HG03521 (cell line): ENCODE data around the gene GKN1.

Source experiments
- ATAC-seq: cut with Tn5 transposase; IDR thresholded peaks from one replicate; pipeline ENCODE4 v1.9.1; 2021; ENCODE audit warnings: mild to moderate bottlenecking, moderate library complexity; ENCODE audit not compliant: unreplicated experiment

GKN1 gene

GRCh38 chr2:69001879-69002278, 27.4 kb downstream of the GKN1 start:
- ATAC-seq: no peak

DNA sequence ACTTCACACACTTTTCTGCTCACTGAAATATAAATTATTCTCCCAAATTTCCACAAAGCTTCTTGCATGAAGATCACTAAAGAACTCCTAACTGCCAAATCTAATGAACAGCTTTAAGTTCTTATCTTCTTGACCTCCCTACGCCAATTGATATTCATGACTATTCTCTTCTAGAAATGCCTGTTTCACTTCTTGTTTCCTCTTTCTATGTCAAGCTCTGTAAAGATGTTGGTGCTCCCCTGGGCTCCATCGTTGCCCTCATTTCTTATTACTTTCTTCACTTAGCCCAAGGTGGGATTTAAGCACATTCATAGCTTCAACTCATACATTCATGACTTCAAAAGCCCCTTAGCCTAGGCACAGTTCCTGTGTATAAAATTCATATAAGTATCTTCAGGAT, 29.3 kb downstream of the GKN1 start:
- ATAC-seq: no peak

DNA sequence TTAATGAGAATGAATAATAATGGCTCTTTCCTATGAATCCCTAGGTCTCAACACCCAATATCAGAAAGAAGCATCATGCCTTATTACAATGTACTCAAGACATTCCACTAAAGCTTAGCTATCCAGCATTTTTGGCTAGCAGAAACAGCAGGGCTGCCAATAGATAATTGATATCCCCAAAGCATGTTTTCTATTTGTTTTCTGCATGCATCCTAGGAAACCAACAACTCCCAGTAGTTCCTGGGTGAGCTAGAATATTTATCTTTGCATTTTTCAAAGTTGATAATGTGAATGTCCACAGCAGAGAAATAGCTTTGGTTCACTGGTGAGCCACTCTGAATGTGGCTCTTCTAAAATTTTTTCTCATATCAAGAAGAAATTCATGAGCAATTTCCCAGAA, 32.7 kb downstream of the GKN1 start:
- no peak for ATAC-seq

- no peak for ATAC-seq
Observed at GRCh38 chr2:69007603-69008002, 33.2 kb downstream of the GKN1 start.

DNA sequence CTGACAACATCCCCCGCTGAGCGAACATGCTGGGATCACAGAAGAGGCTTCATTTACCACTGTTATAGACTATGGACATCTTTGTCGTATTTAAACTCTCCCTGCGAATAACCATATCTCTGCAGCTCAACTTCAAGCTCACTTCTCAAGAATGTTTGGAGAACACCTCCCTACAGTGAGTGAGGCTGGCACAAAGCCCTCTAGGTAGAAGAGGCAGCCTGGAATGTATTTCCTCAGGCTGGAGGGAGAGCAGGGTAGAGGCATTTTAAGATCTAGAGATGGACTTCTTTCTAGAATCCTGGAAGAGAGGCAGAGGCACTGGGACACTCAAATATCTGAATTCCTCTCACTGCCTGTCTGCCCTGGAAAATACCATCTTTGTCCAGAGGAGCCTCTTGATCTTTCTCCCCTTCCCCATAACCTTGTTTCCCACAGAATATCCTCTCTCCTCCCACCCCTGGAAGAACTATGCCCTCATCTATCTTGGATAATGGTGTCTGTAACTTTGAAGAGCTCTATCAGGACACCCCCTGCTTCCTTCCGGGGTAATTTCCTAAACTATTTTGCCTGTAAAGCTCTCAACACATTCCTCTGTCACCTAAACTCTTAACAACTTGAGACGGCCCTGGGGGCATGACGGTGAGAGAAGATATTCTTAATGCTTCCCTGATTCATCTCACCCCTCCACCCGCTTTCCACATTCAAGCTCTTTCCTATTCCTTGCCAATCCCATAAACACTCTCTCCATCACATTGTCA, 36.2 kb downstream of the GKN1 start:
- no peak for ATAC-seq

DNA sequence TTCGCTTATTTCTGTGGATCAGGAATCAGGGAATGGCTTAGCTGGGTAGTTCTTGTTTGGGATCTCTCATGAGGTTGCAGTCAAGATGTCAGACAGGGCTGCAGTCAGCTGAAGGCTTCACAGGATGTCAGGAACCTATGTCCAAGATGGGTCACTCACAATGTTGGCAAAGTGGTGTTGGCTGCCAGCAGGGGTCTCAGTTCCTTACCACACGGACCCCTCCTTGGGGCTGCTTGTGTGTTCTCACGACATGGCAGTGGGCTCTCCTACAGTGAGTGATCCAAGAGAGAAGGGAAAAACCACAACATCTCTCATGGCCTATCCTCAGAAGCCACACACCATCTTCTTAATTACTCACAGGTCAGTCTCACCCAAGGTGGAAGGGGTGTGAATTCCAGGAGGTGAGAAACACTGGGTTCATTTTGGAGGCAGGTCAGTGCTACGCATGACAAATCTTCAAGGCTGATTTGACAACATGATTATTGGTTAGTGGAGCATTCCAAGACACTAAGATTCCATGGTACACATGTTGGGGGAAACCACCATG, 37.2 kb downstream of the GKN1 start:
- no peak for ATAC-seq

DNA sequence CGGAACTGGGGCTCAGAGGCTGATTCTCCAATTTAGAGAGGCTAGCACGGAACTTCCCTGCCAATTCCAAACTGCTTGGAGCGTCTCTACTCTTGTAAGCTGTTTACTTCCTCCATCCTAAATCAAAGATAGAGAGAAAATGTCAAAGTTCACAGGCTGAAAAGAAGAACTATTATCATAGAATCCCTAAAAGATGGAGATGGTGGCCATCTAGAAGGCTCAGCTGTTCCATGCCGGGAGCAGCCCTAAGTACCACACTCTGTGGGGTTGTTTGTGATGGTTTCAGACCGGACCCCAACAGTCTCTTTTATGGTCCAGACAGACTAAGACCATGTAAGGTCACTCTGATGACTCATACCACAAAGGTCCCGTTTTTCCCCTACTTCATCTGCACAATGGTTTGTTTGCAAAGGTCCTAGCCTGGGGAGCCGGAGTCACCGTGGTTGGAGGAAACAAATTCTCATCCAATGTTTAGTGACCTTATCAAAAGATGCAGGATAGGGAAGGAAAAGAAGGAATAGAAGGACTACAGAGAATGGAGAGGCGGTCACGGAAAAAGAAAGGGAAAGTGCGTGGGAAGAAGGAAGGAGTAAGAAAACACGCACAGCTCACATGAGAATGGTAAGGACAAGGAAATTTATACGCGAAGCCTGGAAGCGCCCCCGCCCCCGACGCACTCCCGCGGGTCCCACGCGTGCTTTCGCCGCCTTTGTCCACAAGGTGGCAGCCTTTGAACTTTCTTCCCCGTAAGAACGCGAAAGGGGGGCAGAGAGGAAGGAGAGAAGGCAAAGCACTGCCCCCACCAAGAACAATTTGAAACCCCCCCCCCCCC, 38.1 kb downstream of the GKN1 start:
- ATAC-seq: peak; percentile 55

DNA sequence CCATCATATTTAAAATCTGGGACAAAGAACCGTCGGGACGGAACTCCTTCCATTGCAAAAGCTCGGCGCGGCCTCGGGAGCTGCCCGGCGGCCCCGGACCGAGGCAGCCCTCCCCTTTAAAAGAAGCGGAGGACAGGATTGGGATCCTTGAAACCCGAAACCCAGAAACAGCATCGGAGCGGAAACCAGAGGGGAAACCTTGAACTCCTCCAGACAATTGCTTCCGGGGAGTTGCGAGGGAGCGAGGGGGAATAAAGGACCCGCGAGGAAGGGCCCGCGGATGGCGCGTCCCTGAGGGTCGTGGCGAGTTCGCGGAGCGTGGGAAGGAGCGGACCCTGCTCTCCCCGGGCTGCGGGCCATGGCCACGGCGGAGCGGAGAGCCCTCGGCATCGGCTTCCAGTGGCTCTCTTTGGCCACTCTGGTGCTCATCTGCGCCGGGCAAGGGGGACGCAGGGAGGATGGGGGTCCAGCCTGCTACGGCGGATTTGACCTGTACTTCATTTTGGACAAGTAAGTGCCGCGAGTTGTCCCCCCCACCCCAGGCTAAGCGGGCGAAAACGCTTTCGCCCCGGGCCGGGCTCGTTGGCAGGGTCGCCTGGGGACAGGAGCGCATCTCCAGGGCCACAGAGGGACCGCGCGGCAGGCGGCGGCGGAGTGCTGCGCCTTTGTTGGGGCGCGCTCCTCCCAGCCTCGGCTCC, 38.9 kb downstream of the GKN1 start, which contains the start of gene ANTXR1:
ANTXR1 (plus strand) TSS at position 38 of the 698 bp plus-strand sequence; CDS start at position 359, 321 bp downstream.
- no peak for ATAC-seq

DNA sequence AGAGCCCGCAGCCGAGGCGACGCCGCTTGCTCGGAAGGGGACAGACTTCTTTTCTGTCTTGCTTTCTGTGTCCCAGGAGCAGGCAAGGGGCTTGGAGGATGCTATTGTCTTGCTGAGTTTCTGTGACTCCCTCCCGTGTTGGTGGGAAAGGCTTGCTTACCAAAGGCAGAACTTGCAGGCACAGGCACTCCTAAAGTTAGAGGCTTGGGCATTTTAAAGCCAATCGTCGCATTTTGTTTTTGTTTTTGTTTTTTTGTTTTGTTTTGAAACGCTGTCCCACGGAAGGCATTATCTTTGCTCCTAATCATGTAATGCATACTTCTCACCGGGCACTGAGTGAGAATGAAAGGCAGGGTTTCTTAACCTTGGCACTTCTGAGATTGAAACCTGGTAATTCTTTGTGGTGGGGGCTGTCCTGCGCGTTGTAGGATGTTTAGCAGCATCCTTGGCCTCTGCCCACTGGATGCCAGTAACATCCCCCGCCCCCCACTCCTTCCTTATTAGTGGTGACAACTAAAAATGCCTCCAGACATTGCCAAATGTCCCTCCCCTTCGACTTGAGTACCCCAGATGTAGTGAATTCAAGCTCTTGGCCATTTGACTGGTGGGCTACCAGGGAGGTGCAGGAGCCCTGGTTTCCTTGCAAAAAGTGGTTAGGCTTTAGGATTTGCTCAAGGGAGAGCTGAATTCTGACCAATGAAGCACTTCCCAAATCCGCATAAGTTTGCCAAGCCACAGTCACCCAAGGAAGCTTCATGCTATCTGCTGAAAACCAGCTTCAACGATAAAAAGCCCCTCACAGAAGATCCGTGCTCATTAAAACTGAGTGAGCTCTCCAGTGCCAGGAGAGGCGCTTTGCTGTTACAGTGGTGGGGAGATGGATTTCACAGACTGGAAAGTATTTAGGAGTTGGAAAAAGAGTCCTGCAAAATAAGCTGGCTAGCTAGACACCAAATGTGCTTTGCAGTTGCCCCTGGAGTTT, 39.7 kb downstream of the GKN1 start:
- no peak for ATAC-seq

GRCh38 chr2:69017080-69017479, 42.6 kb downstream of the GKN1 start:
- no peak for ATAC-seq

DNA sequence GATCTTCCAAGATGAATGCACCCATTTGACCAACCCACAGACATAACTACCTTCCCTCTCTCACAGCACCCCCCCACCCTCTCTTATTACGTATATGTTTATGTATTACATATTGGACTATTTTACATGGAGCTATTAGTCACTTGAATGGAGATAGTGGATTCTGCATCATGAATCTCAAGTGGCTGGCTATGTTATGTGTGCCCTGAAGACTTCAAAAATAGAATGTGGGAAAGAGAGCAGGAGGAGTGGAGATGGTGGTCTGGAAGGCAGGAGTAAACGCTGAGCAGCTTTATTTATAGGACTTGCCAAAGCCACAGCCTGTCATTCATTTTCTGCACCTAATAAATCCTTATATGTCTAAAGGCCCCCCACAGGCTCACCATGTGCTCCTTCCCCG, 43.4 kb downstream of the GKN1 start:
- no peak for ATAC-seq

- no peak for ATAC-seq
Observed at GRCh38 chr2:69018678-69019095, 44.3 kb downstream of the GKN1 start.

DNA sequence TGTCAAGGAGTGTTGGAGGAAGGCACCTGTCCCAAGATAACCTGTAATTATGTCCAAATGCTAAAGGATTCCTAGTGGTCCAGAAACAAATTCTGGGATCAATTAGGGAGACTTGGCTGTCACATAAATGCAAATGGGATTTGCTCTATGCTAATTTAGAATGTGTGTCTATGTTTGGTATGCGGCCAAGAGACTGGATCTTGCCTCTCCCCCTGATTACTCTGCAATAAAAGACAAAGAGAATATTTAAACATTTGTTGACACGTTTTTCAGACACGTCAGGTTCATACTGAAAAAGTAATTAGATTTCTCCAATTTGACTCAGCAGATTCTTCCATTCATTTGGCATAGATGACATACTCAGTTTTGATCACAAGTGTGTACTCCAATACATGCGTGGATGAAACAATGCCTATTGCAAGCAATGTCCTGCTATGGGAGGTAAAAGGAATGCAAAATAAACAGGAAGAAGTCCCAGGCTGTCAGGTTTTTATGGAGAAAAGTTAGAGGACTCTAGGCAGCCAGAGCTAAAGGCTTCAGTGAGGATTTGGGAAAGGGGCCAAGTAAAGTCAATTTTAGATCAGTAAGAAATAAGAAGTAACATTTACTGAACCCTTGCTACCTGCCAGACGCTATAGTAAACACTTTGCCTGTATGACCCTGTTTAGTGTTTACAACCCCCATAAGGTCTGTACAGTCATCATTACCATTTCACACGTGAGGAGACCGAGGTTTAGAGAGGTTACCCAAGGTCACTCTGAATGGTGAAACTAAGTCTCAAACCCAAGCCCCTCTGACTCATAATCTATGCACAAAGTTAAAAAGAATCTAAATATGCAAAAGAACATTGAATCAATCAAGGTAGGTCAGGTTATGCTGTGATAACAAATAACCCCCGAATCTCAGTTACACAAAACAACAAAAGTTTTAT, 46.3 kb downstream of the GKN1 start:
- ATAC-seq: no peak

GRCh38 chr2:69021727-69022126, 47.3 kb downstream of the GKN1 start:
- ATAC-seq: no peak

DNA sequence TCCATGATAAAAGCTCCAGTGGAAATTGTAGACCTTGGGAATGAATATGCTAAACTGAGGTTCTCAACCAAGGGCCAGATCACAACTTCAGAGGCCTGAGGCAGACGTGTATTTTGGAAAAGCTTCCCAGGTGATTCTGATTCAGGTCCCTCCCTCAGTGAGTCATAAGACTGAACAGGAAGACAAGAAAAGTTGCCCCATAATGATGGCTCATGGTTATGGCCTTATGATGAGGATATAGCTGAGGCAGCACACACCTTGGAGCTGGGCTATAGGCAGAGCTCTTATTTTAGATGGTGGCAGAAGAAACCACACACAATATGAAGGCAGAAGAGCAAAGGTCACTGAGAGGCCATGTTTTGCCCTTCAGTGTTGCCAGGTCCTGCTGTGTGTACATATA, 48.1 kb downstream of the GKN1 start:
- no peak for ATAC-seq

DNA sequence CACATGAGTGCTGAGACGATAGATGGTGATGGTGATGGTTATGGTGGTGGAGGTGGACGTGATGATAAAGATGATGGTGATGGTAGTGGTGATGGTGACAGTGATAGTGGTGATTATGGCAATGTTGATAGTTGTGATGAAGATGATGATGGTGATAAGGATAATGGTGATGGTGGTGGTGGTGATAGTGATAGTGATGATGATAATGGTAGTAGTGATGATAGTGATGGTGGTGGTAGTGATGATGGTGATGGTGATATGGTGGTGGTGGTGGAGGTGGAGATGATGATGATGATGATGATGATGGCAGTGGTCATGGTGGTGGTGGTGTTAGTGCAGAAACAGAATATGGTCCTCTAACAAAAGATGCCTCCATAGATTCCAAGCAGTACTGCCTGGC, 48.8 kb downstream of the GKN1 start:
- no peak for ATAC-seq

DNA sequence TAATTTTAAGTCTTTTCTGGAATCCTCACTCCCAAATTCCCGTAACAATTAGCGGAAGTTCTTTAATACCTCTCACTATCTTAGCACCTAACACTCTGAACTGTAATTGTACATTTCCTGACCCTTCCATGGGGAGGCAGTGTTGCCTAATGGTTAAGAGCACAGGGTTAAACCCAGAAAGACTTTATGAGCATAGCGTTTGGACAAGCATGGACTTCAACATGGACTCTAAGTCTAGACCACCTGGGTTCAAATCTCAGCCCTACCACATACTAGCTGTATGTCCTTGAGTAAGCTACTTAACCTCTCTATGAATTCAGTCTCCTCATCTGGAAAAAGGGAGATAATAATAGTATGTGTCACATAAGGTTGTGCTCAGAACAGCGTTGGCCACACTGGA, 51.6 kb downstream of the GKN1 start:
- ATAC-seq: no peak

- ATAC-seq: no peak
Observed at GRCh38 chr2:69026691-69027459, 52.4 kb downstream of the GKN1 start.
